Neutrophil (primary cell): Measurements from ENCODE around the gene ABR.
"Not testable (repeated sequence)": the region's sequence is repeated elsewhere in the genome, so short reads cannot be mapped to it uniquely, and the experiment has no call there.

Experiments
- H3K27ac ChIP-seq: fragments of 200-600 bp; sonication (generic); 2 replicates; pipeline ENCODE4 v1.5.1; 2016; ENCODE audit warnings: mild to moderate bottlenecking, moderate library complexity
- H3K27me3 ChIP-seq: fragments of 200-600 bp; sonication (generic); 2 replicates; pipeline ENCODE4 v1.6.0; 2016; ENCODE audit warnings: mild to moderate bottlenecking
- H3K36me3 ChIP-seq: fragments of 200-600 bp; sonication (generic); 2 replicates; pipeline ENCODE4 v1.5.1; 2017
- H3K4me1 ChIP-seq, 2 experiments: fragments of 200-600 bp in 1 of 2; sonication (generic) in 1 of 2; 1 replicate in 1 of 2; 2 replicates in 1 of 2; pipeline versions ENCODE4 v1.5.1 to v1.6.1; 2013 to 2016; ENCODE audit warnings: low read depth in 1 of 2, low read length in 1 of 2, mild to moderate bottlenecking in 1 of 2, moderate library complexity in 1 of 2; ENCODE audit not compliant: control insufficient read depth in 1 of 2, insufficient read depth in 1 of 2
- H3K4me3 ChIP-seq, 2 experiments: fragments of 200-600 bp in 1 of 2; sonication (generic) in 1 of 2; 1 replicate in 1 of 2; 2 replicates in 1 of 2; pipeline ENCODE4 v1.5.1; 2013 to 2016; ENCODE audit warnings: low read depth in 1 of 2, low read length in 1 of 2, mild to moderate bottlenecking in 1 of 2, moderate library complexity in 1 of 2
- H3K9me3 ChIP-seq: fragments of 200-600 bp; sonication (generic); 2 replicates; pipeline ENCODE4 v1.5.1; 2016
- CTCF ChIP-seq: fragments of 200-600 bp; sonication (generic); IDR thresholded peaks from 2 replicates; pipeline ENCODE4 v1.5.1; 2016; ENCODE audit warnings: antibody characterized with exemption

ABR gene

DNA sequence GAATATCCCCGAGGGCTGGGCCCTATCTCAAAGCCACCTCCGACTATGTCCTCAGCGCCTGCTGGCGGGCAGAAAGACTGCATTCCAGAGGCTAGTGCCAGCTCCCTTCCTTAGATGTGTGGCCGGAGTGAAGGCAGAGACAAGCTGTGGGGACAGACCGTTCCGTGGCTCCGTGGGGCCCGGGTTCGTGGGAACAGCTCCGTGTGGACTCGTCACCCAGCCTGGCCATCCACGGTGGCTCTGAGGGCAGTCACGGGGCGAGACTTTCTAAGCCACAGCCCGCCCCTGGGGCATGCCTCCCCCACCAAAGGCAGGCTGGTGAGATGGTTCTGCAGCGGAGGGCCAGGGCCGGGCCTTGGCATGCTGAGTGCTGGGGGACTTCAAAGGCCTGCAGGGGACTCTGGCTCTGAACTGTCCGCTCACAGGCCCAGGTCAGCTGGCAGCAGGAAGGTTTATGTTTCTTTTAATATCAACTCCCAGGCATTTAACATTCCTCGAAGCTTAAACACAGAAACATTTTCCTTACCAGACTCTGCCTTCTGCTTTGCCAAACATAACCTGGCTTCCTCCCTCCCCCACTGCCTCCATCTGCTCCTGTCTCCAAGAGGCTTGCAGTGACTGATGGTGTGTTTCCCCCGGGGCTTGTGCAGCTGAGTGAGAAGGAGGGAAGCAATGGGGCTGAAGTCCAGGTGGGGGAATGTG, 132.5 kb downstream of the ABR start:
- Histone ChIP-seq H3K27me3 (no peaks in the 10 kb centered on the region), H3K36me3 (peaks cover 84% of the 10 kb centered on the region), H3K4me1 (no peaks in the 10 kb centered on the region), H3K4me3 (no peak overlapping the region), H3K9me3 (no peaks in the 10 kb centered on the region), H3K27ac (no peak overlapping the region)
- TF ChIP-seq CTCF = no peak

GRCh38 chr17:1045456-1045855, 134.3 kb downstream of the ABR start:
- Histone ChIP-seq H3K27me3 (no peaks in the 10 kb centered on the region), H3K4me1 (peaks cover 5 to 7% of the 10 kb centered on the region in 2 experiments), H3K27ac (no peak overlapping the region), H3K36me3 (peaks cover 84% of the 10 kb centered on the region), H3K9me3 (no peaks in the 10 kb centered on the region), H3K4me3 (no peak overlapping the region)
- no peak for TF ChIP-seq CTCF

- not testable (repeated sequence) for H3K27me3 ChIP-seq, H3K9me3 ChIP-seq, H3K4me3 ChIP-seq, H3K27ac ChIP-seq
- Histone ChIP-seq H3K4me1 (peaks cover 14 to 16% of the 10 kb centered on the region in 2 experiments), H3K36me3 (peaks cover 76% of the 10 kb centered on the region)
Measured at GRCh38 chr17:1044387-1045009, 135.3 kb downstream of the ABR start.

- no peak for TF ChIP-seq CTCF
- H3K36me3 ChIP-seq = peaks cover 76% of the 10 kb centered on the region
- peaks cover 17 to 18% of the 10 kb centered on the region in 2 experiments for H3K4me1 ChIP-seq
- H3K27me3 ChIP-seq = no peaks in the 10 kb centered on the region
- no peaks in the 10 kb centered on the region for H3K9me3 ChIP-seq
- no peak overlapping the region for H3K4me3 ChIP-seq
- no peak overlapping the region for H3K27ac ChIP-seq
Measured at GRCh38 chr17:1043601-1044251, 136.1 kb downstream of the ABR start.

GRCh38 chr17:1042486-1042885, 137.3 kb downstream of the ABR start:
- no peaks in the 10 kb centered on the region for H3K9me3 ChIP-seq
- H3K27me3 ChIP-seq = no peaks in the 10 kb centered on the region
- H3K36me3 ChIP-seq = peaks cover 76% of the 10 kb centered on the region
- no peak for TF ChIP-seq CTCF
- no peak overlapping the region for H3K4me3 ChIP-seq
- H3K4me1 ChIP-seq = peaks cover 17 to 18% of the 10 kb centered on the region in 2 experiments
- no peak overlapping the region for H3K27ac ChIP-seq

- H3K36me3 ChIP-seq = peaks cover 75% of the 10 kb centered on the region
- H3K27me3 ChIP-seq = no peaks in the 10 kb centered on the region
- no peak overlapping the region for H3K27ac ChIP-seq
- peaks cover 17 to 18% of the 10 kb centered on the region in 2 experiments for H3K4me1 ChIP-seq
- H3K9me3 ChIP-seq = no peaks in the 10 kb centered on the region
- no peak overlapping the region for H3K4me3 ChIP-seq
- no peak for TF ChIP-seq CTCF
Measured at GRCh38 chr17:1041746-1042145, 138.0 kb downstream of the ABR start.
